Stimulated activated CD4-positive, alpha-beta T cell treated with anti-CD3 and anti-CD28 coated beads, Interleukin-15, amount 100 ng/mL, for 1 hour (primary cell): ENCODE results near the gene GNAI3.
"Not testable (repeated sequence)": the region's sequence is repeated elsewhere in the genome, so short reads cannot be mapped to it uniquely, and the experiment has no call there.

Experiments used
- DNase-seq, 2 donors: peaks; one replicate each; pipeline ENCODE4 v3.0.0-alpha.2; 2020; ENCODE audit warnings: low read depth in 1 of 2, low spot score in 1 of 2

GNAI3 gene

DNA sequence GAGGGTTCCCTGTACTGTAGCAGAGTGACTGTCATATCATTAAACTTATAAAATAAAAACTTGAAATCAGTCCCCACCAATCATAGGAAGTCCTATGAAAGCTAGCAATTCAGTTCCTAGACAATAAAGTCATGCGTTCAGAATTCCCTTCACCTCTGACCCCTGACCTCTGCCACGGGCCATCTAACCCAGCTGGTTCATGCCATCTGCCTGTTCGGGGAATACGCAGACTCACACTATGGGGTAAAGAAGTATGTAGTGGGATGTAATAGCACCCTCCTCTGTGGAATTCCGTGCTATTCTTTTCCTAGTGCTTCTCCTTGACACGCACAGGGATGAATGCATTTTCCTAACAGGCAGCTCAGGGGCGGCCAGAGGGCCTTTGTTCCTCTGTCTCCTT, 109.6 kb downstream of the GNAI3 start:
- no peak for DNase-seq

- no peak for DNase-seq
Measured at GRCh38 chr1:109658533-109659042, 110.2 kb downstream of the GNAI3 start.

- no peak for DNase-seq
Measured at GRCh38 chr1:109659145-109659544, 110.7 kb downstream of the GNAI3 start.

DNA sequence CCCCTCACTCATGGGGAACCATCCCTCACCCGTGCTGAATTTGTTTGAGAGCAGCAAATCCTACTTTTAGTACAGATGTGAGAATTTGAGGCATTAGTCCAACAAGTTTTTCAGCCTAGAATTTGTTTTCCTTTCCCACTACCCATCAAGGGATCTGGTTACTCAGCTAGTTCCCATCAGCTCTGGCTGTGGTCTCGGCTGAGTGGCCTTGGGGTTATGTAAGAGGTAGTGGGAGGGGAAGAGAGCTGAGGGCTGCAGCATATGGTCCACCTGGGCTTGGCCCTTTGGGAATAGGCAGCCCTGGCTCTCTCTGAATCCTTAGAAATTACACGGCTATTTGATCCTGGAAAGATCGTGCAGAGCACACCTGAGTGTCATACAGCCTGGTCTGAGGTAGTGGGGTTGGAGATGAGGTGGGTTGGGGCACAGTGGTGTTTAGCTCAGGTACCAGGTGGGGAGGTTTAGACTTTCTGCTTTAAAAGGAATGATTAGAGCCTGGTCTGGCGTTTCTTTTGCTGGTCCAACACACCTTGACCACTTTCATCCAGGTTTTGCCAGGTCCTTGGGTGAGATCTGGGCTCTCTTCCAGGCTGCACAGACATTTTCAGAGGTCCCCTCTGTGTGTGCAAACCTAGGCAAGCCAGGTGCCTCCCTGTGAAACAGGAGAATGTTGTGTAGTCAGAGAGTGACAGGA, 111.7 kb downstream of the GNAI3 start:
- DNase-seq: no peak

- DNase-seq: not testable (repeated sequence)
Measured at GRCh38 chr1:109660691-109661026, 112.2 kb downstream of the GNAI3 start.

GRCh38 chr1:109661391-109661790, 113.0 kb downstream of the GNAI3 start:
- no peak for DNase-seq

DNA sequence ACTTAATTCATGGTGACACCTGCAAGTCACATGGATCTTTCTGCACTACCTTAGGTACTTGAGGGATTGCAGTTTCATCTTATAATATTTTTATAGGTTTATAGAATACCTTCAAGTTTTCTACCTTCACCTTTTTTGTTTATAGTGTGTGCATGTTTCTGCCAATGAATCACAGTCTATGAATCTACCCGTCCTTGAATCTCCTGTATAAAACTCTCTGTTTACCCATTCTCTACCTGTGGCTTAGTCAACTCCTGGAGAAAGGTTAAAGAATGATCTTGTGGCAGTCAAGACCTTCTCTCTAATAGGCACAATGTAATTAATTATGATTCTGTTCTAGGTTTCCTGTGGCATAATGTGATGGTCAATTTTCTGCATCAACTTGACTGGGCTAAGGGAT, 116.3 kb downstream of the GNAI3 start:
- DNase-seq: no peak

- peak; percentile 55 to 76 for DNase-seq
Measured at GRCh38 chr1:109667452-109668122, 119.2 kb downstream of the GNAI3 start, which contains the start of gene GSTM2. GSTM2 (plus strand) TSS chr1:109668057; CDS start chr1:109668116, 59 bp downstream.
